ENCODE results near the gene ELL.
"Not testable (repeated sequence)": the region's sequence is repeated elsewhere in the genome, so short reads cannot be mapped to it uniquely, and the experiment has no call there.

Gene ELL

DNA sequence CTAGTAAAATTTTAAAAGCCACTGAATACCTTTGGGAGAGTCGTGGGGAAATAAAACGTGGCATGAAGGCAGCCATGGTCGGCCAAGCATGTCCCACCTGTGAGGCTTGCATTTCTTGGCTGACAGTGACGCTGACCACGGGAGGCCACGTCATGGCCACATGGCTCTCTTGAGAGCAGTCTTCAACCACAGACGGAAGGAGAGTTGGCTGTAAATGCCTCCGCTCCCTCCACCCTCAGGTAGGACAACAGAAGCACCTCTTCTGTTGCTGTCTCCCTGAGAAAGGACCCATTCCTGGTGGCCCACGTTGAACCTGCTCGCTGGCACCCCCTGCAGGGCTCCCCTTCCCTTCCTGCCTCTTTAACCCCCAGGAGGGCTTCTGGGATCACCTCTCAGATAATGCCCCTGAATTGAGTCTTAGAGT is 113.8 kb downstream of the ELL start:
- H3K4me2 ChIP-seq = no peak overlapping the region
- H3K27me3 ChIP-seq (ENCODE audit: insufficient read depth, low read depth) = peaks cover 29% of the 10 kb centered on the region; the same call in 1 of the 2 replicates
- H4K20me1 ChIP-seq (ENCODE audit: insufficient read depth) = no peaks in the 10 kb centered on the region
- TF ChIP-seq, protein P1, sequence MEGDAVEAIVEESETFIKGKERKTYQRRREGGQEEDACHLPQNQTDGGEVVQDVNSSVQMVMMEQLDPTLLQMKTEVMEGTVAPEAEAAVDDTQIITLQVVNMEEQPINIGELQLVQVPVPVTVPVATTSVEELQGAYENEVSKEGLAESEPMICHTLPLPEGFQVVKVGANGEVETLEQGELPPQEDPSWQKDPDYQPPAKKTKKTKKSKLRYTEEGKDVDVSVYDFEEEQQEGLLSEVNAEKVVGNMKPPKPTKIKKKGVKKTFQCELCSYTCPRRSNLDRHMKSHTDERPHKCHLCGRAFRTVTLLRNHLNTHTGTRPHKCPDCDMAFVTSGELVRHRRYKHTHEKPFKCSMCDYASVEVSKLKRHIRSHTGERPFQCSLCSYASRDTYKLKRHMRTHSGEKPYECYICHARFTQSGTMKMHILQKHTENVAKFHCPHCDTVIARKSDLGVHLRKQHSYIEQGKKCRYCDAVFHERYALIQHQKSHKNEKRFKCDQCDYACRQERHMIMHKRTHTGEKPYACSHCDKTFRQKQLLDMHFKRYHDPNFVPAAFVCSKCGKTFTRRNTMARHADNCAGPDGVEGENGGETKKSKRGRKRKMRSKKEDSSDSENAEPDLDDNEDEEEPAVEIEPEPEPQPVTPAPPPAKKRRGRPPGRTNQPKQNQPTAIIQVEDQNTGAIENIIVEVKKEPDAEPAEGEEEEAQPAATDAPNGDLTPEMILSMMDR (conservative IDR thresholded peaks at IDR 0.05; ENCODE audit: low read depth, low read length) = peak; percentile 45
- no peak overlapping the region for H3K9ac ChIP-seq
- H2AFZ ChIP-seq (ENCODE audit: low read depth) = no peak overlapping the region
- no peaks in the 10 kb centered on the region for H3K36me3 ChIP-seq (ENCODE audit: insufficient read depth)
- H3K79me2 ChIP-seq (ENCODE audit: insufficient read depth, low read depth) = no peaks in the 10 kb centered on the region
- H3K4me1 ChIP-seq (ENCODE audit: low read depth, poor library complexity, severe bottlenecking) = peaks cover 9% of the 10 kb centered on the region
- H3K27ac ChIP-seq = no peak overlapping the region
- H3K4me3 ChIP-seq (IDR thresholded peaks at IDR 0.05; ENCODE audit: insufficient read depth, low read depth, low read length) = no peak overlapping the region

DNA sequence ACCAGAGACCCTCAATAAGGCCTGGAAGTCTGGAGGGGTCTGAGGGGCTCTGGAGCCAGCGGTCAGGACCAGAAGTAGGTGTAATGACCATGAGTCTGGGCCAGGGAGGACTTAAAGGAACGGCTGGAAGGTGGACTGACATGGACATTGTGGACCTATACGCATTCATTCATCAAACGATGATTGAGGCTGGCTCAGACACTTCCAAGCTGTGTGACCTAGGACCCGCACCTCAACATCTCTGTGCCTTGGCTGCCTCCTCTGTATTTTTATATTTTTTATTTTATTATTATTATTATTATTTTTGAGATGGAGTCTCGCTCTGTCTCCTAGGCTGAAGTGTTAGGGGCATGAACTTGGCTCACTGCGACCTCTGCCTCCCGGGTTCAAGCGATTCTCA is 115.1 kb downstream of the ELL start:
- no peak overlapping the region for H3K27ac ChIP-seq
- peaks cover 9% of the 10 kb centered on the region for H3K4me1 ChIP-seq (ENCODE audit: low read depth, poor library complexity, severe bottlenecking)
- no peaks in the 10 kb centered on the region for H4K20me1 ChIP-seq (ENCODE audit: insufficient read depth)
- no peak overlapping the region for H3K4me2 ChIP-seq
- no peaks in the 10 kb centered on the region for H3K79me2 ChIP-seq (ENCODE audit: insufficient read depth, low read depth)
- TF ChIP-seq, protein P1 (conservative IDR thresholded peaks at IDR 0.05; ENCODE audit: low read depth, low read length) = no peak
- no peaks in the 10 kb centered on the region for H3K36me3 ChIP-seq (ENCODE audit: insufficient read depth)
- no peak overlapping the region for H3K4me3 ChIP-seq (IDR thresholded peaks at IDR 0.05; ENCODE audit: insufficient read depth, low read depth, low read length)
- H3K9ac ChIP-seq = no peak overlapping the region
- H3K27me3 ChIP-seq (ENCODE audit: insufficient read depth, low read depth) = peaks cover 20% of the 10 kb centered on the region; the same call in 1 of the 2 replicates
- H2AFZ ChIP-seq (ENCODE audit: low read depth) = no peak overlapping the region

DNA sequence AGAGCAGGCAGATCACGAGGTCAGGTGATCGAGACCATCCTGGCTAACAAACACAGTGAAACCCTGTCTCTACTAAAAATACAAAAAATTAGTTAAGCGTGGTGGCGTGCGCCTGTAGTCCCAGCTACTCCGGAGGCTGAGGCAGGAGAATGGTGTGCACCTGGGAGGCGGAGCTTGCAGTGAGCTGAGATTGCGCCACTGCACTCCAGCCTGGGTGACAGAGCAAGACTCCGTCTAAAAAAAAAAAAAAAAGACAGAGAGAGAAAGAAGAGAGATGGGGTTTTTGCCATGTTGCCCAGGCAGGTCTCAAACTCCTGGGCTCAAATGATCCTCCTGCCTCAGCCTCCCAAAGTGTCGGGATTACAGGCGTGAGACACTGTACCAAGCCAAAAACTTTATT is 116.1 kb downstream of the ELL start:
- not testable (repeated sequence) for H2AFZ ChIP-seq (ENCODE audit: low read depth); H3K36me3 ChIP-seq (ENCODE audit: insufficient read depth); H3K79me2 ChIP-seq (ENCODE audit: insufficient read depth, low read depth); H3K4me3 ChIP-seq (IDR thresholded peaks at IDR 0.05; ENCODE audit: insufficient read depth, low read depth, low read length); H3K4me1 ChIP-seq (ENCODE audit: low read depth, poor library complexity, severe bottlenecking); H3K9ac ChIP-seq; H4K20me1 ChIP-seq (ENCODE audit: insufficient read depth); H3K27ac ChIP-seq; H3K4me2 ChIP-seq
- peaks cover 13% of the 10 kb centered on the region; the same call in 1 of the 2 replicates for H3K27me3 ChIP-seq (ENCODE audit: insufficient read depth, low read depth)

DNA sequence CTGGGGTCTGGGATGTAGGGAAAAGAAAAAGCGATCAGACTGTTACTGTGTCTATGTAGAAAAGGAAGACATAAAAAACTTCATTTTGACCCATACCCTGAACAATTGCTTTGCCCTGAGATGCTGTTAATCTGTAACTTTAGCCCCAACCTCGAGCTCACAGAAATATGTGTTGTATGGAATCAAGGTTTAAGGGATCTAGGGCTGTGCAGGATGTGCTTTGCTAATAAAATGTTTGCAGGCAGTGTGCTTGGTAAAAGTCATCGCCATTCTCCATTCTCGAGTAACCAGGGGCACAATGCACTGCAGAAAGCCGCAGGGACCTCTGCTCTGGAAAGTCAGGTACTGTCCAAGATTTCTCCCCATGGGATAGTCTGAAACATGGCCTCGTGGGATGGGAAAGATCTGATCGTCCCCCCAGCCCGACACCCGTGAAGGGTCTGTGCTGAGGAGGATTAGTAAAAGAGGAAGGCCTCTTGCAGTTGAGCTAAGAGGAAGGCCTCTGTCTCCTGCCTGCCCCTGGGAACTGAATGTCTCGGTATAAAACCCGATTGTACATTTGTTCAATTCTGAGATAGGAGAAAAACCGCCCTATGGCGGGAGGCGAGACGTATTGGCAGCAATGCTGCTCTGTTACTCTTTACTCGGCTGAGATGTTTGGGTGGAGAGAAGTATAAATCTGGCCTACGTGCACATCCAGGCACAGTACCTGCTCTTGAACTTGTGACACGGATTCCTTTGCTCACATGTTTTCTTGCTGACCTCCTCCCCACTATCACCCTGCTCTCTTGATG is 119.2 kb downstream of the ELL start:
- peaks cover 31% of the 10 kb centered on the region for H3K27me3 ChIP-seq (ENCODE audit: insufficient read depth, low read depth)
- H3K9ac ChIP-seq; H4K20me1 ChIP-seq (ENCODE audit: insufficient read depth); H3K79me2 ChIP-seq (ENCODE audit: insufficient read depth, low read depth); H3K4me2 ChIP-seq; H3K4me3 ChIP-seq (IDR thresholded peaks at IDR 0.05; ENCODE audit: insufficient read depth, low read depth, low read length); H2AFZ ChIP-seq (ENCODE audit: low read depth); H3K27ac ChIP-seq; H3K4me1 ChIP-seq (ENCODE audit: low read depth, poor library complexity, severe bottlenecking); H3K36me3 ChIP-seq (ENCODE audit: insufficient read depth): not testable (repeated sequence)

DNA sequence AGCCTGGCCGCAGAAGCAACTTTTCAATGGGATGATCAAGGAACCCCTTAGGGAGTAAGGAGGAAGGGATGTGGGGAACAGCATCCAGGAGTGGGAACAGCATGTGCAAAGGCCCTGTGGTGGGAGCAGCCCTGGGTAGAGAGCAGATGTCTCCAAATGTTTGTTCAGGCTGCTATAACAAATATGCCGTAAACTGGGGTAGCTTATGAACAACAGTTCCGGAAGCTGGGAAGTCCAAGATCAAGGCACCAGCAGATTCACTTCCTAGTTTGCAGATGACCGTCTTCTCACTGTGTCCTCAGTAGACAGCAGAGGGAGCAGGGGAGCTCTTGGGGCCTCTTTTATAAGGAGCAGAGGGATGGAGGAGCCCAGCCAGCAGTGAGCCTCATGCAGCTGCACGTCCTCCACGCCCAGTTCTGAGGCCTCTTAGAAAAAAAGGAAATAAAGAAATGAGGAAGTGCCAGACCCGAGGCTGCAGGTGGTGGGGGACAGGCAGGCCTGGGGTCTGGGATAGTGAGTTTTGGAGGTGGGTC is 120.2 kb downstream of the ELL start:
- Histone ChIP-seq H3K4me2 (no peak overlapping the region), H3K27ac (no peak overlapping the region), H2AFZ (ENCODE audit: low read depth) (no peak overlapping the region), H3K9ac (no peak overlapping the region), H3K4me1 (ENCODE audit: low read depth, poor library complexity, severe bottlenecking) (peaks cover 8% of the 10 kb centered on the region), H4K20me1 (ENCODE audit: insufficient read depth) (no peaks in the 10 kb centered on the region), H3K79me2 (ENCODE audit: insufficient read depth, low read depth) (no peaks in the 10 kb centered on the region), H3K36me3 (ENCODE audit: insufficient read depth) (no peaks in the 10 kb centered on the region), H3K27me3 (ENCODE audit: insufficient read depth, low read depth) (peaks cover 39% of the 10 kb centered on the region), H3K4me3 (IDR thresholded peaks at IDR 0.05; ENCODE audit: insufficient read depth, low read depth, low read length) (no peak overlapping the region)
- TF ChIP-seq, protein P1 (conservative IDR thresholded peaks at IDR 0.05; ENCODE audit: low read depth, low read length) = no peak
